ENCODE results near the gene GALNT14.

Gene GALNT14

DNA sequence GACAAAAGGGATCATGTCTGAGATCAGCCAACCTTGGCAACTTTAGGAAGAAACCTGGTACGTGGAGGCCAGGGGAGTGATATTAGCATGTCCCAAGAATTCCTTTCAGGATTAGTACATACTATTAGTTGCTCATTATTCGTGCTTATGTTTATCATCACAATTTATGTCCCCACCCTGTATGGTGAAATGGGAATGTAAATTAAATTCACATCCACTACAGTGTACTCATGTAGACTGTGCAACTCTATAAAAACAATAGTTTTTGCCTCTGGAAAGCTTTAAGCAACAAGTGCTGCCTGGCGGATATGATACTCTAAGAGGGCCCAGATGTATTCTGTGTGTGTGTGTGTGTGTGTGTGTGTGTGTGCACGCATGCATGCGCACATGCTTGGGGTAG is 110.7 kb downstream of the GALNT14 start:
- no peak overlapping the region for H3K4me3 ChIP-seq (ENCODE audit: low read length, poor library complexity, severe bottlenecking)
- no peaks in the 10 kb centered on the region for H3K79me2 ChIP-seq (ENCODE audit: insufficient read depth, low read length)
- H3F3A ChIP-seq (ENCODE audit: low read depth), result no peaks in the 10 kb centered on the region
- no peaks in the 10 kb centered on the region for H3K27me3 ChIP-seq (ENCODE audit: insufficient read depth, low read length, poor library complexity, severe bottlenecking)
- H3K9me3 ChIP-seq (ENCODE audit: insufficient read depth, low read depth, low read length), result no peaks in the 10 kb centered on the region
- H3K9ac ChIP-seq (ENCODE audit: low read depth, low read length, poor library complexity, severe bottlenecking), result no peak overlapping the region
- TF ChIP-seq, protein P1, sequence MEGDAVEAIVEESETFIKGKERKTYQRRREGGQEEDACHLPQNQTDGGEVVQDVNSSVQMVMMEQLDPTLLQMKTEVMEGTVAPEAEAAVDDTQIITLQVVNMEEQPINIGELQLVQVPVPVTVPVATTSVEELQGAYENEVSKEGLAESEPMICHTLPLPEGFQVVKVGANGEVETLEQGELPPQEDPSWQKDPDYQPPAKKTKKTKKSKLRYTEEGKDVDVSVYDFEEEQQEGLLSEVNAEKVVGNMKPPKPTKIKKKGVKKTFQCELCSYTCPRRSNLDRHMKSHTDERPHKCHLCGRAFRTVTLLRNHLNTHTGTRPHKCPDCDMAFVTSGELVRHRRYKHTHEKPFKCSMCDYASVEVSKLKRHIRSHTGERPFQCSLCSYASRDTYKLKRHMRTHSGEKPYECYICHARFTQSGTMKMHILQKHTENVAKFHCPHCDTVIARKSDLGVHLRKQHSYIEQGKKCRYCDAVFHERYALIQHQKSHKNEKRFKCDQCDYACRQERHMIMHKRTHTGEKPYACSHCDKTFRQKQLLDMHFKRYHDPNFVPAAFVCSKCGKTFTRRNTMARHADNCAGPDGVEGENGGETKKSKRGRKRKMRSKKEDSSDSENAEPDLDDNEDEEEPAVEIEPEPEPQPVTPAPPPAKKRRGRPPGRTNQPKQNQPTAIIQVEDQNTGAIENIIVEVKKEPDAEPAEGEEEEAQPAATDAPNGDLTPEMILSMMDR (conservative IDR thresholded peaks at IDR 0.05; ENCODE audit: low read length), result no peak
- TF ChIP-seq EZH2phosphoT487 (IDR thresholded peaks at IDR 0.05; ENCODE audit: borderline replicate concordance), result no peak
- no peak overlapping the region for H2AFZ ChIP-seq (ENCODE audit: low read length)
- no peaks in the 10 kb centered on the region for H4K20me1 ChIP-seq (ENCODE audit: insufficient read depth, low read length, poor library complexity, severe bottlenecking)
- H3K9me2 ChIP-seq (replicated peaks; ENCODE audit: low read depth, low read length), result no peaks in the 10 kb centered on the region
- H3K36me3 ChIP-seq (ENCODE audit: insufficient read depth, low read length), result no peaks in the 10 kb centered on the region
- no peak overlapping the region for H3K4me2 ChIP-seq (ENCODE audit: low read depth, low read length, poor library complexity, severe bottlenecking)
- no peaks in the 10 kb centered on the region for H3K4me1 ChIP-seq (ENCODE audit: insufficient read depth, low read length, poor library complexity, severe bottlenecking)

DNA sequence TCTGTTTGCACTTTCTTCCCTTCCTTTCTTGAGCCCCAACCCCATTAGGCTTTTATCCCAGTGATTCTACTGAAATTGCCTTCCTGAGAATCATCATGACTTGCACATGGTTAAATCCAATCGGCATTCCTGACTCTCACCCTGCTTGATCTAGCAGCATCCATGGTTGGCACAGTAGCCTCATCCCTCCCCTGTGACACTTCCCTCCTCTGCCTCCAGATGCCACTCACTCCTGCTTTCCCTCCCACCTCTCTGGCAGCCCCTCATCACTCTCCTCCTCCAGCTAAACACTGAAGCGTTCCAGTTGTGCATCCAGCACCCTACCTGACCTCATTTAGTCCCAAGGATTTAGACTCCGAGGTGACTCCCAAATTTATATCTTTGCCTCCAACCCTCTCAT is 114.7 kb downstream of the GALNT14 start:
- no peaks in the 10 kb centered on the region for H3F3A ChIP-seq (ENCODE audit: low read depth)
- H3K79me2 ChIP-seq (ENCODE audit: insufficient read depth, low read length), result no peaks in the 10 kb centered on the region
- H3K4me2 ChIP-seq (ENCODE audit: low read depth, low read length, poor library complexity, severe bottlenecking), result no peak overlapping the region
- no peaks in the 10 kb centered on the region for H3K9me2 ChIP-seq (replicated peaks; ENCODE audit: low read depth, low read length)
- TF ChIP-seq, protein P1 (conservative IDR thresholded peaks at IDR 0.05; ENCODE audit: low read length), result no peak
- no peak for TF ChIP-seq EZH2phosphoT487 (IDR thresholded peaks at IDR 0.05; ENCODE audit: borderline replicate concordance)
- no peaks in the 10 kb centered on the region for H3K9me3 ChIP-seq (ENCODE audit: insufficient read depth, low read depth, low read length)
- H3K4me1 ChIP-seq (ENCODE audit: insufficient read depth, low read length, poor library complexity, severe bottlenecking), result no peaks in the 10 kb centered on the region
- no peak overlapping the region for H2AFZ ChIP-seq (ENCODE audit: low read length)
- no peaks in the 10 kb centered on the region for H3K36me3 ChIP-seq (ENCODE audit: insufficient read depth, low read length)
- H3K9ac ChIP-seq (ENCODE audit: low read depth, low read length, poor library complexity, severe bottlenecking), result no peak overlapping the region
- H4K20me1 ChIP-seq (ENCODE audit: insufficient read depth, low read length, poor library complexity, severe bottlenecking), result no peaks in the 10 kb centered on the region
- H3K4me3 ChIP-seq (ENCODE audit: low read length, poor library complexity, severe bottlenecking), result no peak overlapping the region
- no peaks in the 10 kb centered on the region for H3K27me3 ChIP-seq (ENCODE audit: insufficient read depth, low read length, poor library complexity, severe bottlenecking)

GRCh38 chr2:31020713-31021112 is 117.5 kb downstream of the GALNT14 start:
- H3K9me3 ChIP-seq (ENCODE audit: insufficient read depth, low read depth, low read length), result no peaks in the 10 kb centered on the region
- H3K4me3 ChIP-seq (ENCODE audit: low read length, poor library complexity, severe bottlenecking), result no peak overlapping the region
- H3F3A ChIP-seq (ENCODE audit: low read depth), result no peaks in the 10 kb centered on the region
- H3K36me3 ChIP-seq (ENCODE audit: insufficient read depth, low read length), result no peaks in the 10 kb centered on the region
- no peak overlapping the region for H2AFZ ChIP-seq (ENCODE audit: low read length)
- H3K79me2 ChIP-seq (ENCODE audit: insufficient read depth, low read length), result no peaks in the 10 kb centered on the region
- no peaks in the 10 kb centered on the region for H4K20me1 ChIP-seq (ENCODE audit: insufficient read depth, low read length, poor library complexity, severe bottlenecking)
- H3K27me3 ChIP-seq (ENCODE audit: insufficient read depth, low read length, poor library complexity, severe bottlenecking), result no peaks in the 10 kb centered on the region
- no peak overlapping the region for H3K9ac ChIP-seq (ENCODE audit: low read depth, low read length, poor library complexity, severe bottlenecking)
- TF ChIP-seq, protein P1 (conservative IDR thresholded peaks at IDR 0.05; ENCODE audit: low read length), result no peak
- no peak for TF ChIP-seq EZH2phosphoT487 (IDR thresholded peaks at IDR 0.05; ENCODE audit: borderline replicate concordance)
- no peak overlapping the region for H3K4me2 ChIP-seq (ENCODE audit: low read depth, low read length, poor library complexity, severe bottlenecking)
- no peaks in the 10 kb centered on the region for H3K9me2 ChIP-seq (replicated peaks; ENCODE audit: low read depth, low read length)
- H3K4me1 ChIP-seq (ENCODE audit: insufficient read depth, low read length, poor library complexity, severe bottlenecking), result no peaks in the 10 kb centered on the region
